Nephron (organoid): ENCODE data around the gene TMEM120B.
"Not testable (repeated sequence)": the region's sequence is repeated elsewhere in the genome, so short reads cannot be mapped to it uniquely, and the experiment has no call there.

Experiments used
- H3K27ac Mint-ChIP-seq, 3 experiments: 2 replicates each; pipeline ENCODE4 v1.8.0; 2020; ENCODE audit warnings: mixed read lengths in 3 of 3, mild to moderate bottlenecking in 2 of 3, moderate library complexity in 1 of 3
- H3K27me3 Mint-ChIP-seq: 2 replicates; pipeline ENCODE4 v1.8.0; 2021; ENCODE audit warnings: low read depth, mild to moderate bottlenecking, moderate library complexity, mixed read lengths
- H3K36me3 Mint-ChIP-seq: 2 replicates; pipeline ENCODE4 v1.8.0; 2020; ENCODE audit warnings: low read depth, mixed read lengths
- H3K4me1 Mint-ChIP-seq: 2 replicates; pipeline ENCODE4 v1.8.0; 2020; ENCODE audit warnings: mixed read lengths
- H3K4me3 Mint-ChIP-seq, 3 experiments: 2 replicates each; pipeline ENCODE4 v1.8.0; 2020; ENCODE audit warnings: mild to moderate bottlenecking in 3 of 3, mixed read lengths in 3 of 3, moderate library complexity in 2 of 3
- H3K9me3 Mint-ChIP-seq: 2 replicates; pipeline ENCODE4 v1.8.0; 2020; ENCODE audit warnings: mixed read lengths
- TF ChIP-seq, protein P1 (sequence below), 3 experiments: fragments of 200-600 bp; sonication (generic); IDR thresholded peaks; one replicate each; pipeline ENCODE4 v1.5.0; 2021; ENCODE audit warnings: antibody characterized with exemption in 3 of 3; ENCODE audit not compliant: unreplicated experiment in 3 of 3

Gene TMEM120B

DNA sequence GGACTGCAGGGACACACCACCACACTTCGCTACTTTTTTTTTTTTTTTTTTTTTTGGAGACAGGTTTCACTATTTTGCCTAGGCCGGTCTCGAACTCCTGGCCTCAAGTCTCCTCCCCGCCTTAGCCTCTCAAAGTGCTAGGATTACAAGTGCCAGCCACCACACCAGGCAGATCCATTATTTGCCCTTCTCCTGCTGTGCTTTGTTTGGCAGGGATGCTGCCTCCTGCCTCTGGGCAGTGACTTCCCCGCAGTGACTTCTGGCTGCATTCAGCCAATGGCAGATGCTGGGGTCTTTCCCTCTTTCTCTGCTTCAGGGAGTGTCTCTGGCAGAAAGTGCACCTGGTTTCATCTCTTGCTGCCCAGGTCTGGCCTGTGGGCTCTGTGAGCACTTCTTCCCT, 36.4 kb upstream of the TMEM120B start:
- TF ChIP-seq, protein P1, sequence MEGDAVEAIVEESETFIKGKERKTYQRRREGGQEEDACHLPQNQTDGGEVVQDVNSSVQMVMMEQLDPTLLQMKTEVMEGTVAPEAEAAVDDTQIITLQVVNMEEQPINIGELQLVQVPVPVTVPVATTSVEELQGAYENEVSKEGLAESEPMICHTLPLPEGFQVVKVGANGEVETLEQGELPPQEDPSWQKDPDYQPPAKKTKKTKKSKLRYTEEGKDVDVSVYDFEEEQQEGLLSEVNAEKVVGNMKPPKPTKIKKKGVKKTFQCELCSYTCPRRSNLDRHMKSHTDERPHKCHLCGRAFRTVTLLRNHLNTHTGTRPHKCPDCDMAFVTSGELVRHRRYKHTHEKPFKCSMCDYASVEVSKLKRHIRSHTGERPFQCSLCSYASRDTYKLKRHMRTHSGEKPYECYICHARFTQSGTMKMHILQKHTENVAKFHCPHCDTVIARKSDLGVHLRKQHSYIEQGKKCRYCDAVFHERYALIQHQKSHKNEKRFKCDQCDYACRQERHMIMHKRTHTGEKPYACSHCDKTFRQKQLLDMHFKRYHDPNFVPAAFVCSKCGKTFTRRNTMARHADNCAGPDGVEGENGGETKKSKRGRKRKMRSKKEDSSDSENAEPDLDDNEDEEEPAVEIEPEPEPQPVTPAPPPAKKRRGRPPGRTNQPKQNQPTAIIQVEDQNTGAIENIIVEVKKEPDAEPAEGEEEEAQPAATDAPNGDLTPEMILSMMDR (IDR thresholded peaks at IDR 0.05; ENCODE audit: unreplicated experiment in 3 of 3): no peak
- Mint-ChIP-seq H3K27me3 (no peaks in the 10 kb centered on the region), H3K9me3 (no peaks in the 10 kb centered on the region), H3K27ac (no peak overlapping the region), H3K4me3 (peak overlapping the region in 1 of 3 experiments; percentile 41), H3K36me3 (no peaks in the 10 kb centered on the region), H3K4me1 (peaks cover 22% of the 10 kb centered on the region)

DNA sequence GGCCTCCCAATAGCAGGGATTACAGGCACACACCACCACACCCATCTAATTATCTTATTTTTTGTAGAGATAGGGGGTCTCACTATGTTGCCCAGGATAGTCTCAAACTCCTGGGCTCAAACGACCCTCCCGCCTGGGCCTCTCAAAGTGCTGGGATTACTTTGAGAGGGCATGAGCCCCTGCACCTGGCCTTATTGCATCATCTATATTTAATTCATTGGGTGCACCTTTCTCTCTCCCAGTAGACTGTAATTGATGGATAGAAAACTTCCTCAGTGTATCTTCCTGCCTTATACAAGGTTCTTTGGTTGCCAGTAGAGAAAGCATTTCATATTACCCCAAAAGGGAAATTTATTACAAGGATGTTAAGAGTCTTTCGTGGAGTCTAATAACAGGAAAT, 34.2 kb upstream of the TMEM120B start:
- TF ChIP-seq, protein P1 (IDR thresholded peaks at IDR 0.05; ENCODE audit: unreplicated experiment in 3 of 3): no peak
- H3K4me1 Mint-ChIP-seq: peaks cover 20% of the 10 kb centered on the region
- H3K36me3 Mint-ChIP-seq: no peaks in the 10 kb centered on the region
- H3K27ac Mint-ChIP-seq: peak overlapping the region in 1 of 3 experiments; percentile 56
- H3K4me3 Mint-ChIP-seq: no peak overlapping the region
- no peaks in the 10 kb centered on the region for H3K9me3 Mint-ChIP-seq
- H3K27me3 Mint-ChIP-seq: no peaks in the 10 kb centered on the region

DNA sequence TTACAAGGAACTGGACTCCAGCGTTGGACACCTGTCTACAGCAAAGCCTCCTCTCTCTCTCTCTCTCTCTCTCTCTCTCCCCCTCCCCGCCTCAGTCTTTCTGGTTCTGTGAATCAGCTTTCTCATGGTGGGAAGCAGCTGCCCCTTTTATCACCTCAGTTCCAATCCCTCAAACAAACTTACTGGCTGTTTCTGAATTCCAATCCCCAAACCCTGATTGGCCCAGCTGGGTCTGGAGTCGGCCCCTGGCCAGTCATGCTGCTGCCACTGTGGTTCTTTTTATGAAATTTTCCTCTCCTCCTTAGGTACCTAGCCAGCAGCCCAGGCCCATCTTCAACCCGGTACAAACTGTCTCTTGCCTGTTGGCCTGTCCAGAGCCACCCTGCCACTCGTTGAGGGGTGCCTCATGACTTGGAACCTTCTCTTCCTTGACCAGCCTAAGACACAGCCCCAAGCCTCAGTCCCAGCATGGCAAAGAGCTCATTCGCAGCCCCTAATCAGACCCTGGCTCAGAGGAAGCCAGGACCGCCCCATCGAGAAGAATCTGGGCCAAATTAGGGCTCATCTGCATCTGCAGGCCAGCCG, 33.7 kb upstream of the TMEM120B start:
- no peaks in the 10 kb centered on the region for H3K9me3 Mint-ChIP-seq
- H3K27me3 Mint-ChIP-seq: no peaks in the 10 kb centered on the region
- H3K27ac Mint-ChIP-seq: peak overlapping the region in 1 of 3 experiments; percentile 56
- TF ChIP-seq, protein P1 (IDR thresholded peaks at IDR 0.05; ENCODE audit: unreplicated experiment in 3 of 3): no peak
- no peaks in the 10 kb centered on the region for H3K36me3 Mint-ChIP-seq
- H3K4me1 Mint-ChIP-seq: peaks cover 15% of the 10 kb centered on the region
- no peak overlapping the region for H3K4me3 Mint-ChIP-seq

DNA sequence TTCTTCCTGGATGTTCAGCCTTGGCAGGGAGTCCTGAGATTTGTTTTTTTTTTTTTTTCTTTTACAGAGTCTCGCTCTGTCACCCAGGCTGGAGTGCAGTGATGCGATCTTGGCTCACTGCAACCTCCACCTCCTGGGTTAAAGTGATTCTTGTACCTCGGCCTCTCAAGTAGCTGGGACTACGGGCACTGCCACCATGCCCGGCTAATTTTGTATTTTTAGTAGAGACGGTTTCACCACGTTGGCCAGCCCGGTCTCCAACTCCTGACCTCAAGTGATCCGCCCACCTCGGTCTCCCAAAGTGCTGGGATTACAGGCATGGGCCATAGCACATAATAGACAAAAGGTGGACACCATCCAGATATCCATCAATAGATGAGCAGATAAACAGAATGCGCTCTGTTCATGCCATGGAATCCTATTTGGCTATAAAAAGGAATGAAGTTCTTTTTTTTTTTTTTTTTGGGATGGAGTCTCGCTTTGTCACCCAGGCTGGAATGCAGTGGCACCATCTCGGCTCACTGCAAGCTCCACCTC, 32.8 kb upstream of the TMEM120B start:
- H3K36me3 Mint-ChIP-seq, H3K27me3 Mint-ChIP-seq, H3K9me3 Mint-ChIP-seq, H3K27ac Mint-ChIP-seq, H3K4me3 Mint-ChIP-seq: not testable (repeated sequence)
- H3K4me1 Mint-ChIP-seq: peaks cover 14% of the 10 kb centered on the region

DNA sequence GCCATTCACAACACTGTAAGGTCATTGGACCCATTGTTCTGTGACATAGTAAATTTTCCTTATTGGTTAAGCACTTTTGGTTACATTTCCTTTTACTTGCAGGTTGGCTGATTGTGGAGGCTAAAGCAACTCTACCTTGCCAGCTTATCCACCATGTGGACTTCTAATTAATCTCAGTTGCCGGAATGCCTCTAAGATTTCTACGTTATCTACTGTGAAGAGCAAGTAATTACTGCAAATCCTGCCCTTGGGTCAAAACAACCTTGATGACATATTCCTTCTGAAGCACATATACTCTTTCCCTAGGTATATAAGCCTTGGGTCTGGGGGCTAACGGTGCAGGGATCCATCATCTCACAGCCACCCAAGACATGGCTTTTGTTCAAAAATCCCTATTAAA, 23.6 kb upstream of the TMEM120B start:
- Mint-ChIP-seq H3K4me1 (peaks cover 11% of the 10 kb centered on the region), H3K27ac (no peak overlapping the region)

DNA sequence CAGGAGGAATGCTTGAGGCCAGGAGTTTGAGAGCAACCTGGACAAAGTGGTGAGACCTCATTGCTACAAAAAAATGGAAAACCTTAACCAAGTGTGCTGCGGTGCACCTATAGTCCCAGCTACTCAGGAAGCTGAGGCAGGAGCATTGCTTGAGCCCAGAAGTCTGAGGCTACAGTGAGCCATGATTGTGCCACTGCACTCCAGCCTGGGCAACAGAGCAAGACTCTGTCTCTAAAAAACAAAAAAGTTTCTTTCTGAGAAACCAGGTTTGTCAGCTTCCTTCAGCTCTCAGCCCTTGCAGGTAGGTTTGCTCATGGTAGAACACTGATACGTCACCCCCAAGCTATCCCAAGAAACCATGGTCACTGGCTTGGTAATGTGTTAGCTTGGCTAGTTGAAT, 23.1 kb upstream of the TMEM120B start:
- H3K27me3 Mint-ChIP-seq: peaks cover 4% of the 10 kb centered on the region
- TF ChIP-seq, protein P1 (IDR thresholded peaks at IDR 0.05; ENCODE audit: unreplicated experiment in 3 of 3): no peak
- H3K4me1 Mint-ChIP-seq: peaks cover 11% of the 10 kb centered on the region
- no peak overlapping the region for H3K27ac Mint-ChIP-seq
- H3K36me3 Mint-ChIP-seq: no peaks in the 10 kb centered on the region
- no peak overlapping the region for H3K4me3 Mint-ChIP-seq
- no peaks in the 10 kb centered on the region for H3K9me3 Mint-ChIP-seq

More for the DNA sequence above, 23.6 kb upstream of the TMEM120B start:
- Mint-ChIP-seq H3K9me3 (no peaks in the 10 kb centered on the region), H3K36me3 (no peaks in the 10 kb centered on the region), H3K4me3 (no peak overlapping the region), H3K27me3 (peaks cover 4% of the 10 kb centered on the region)
- TF ChIP-seq, protein P1 (IDR thresholded peaks at IDR 0.05; ENCODE audit: unreplicated experiment in 3 of 3): no peak

DNA sequence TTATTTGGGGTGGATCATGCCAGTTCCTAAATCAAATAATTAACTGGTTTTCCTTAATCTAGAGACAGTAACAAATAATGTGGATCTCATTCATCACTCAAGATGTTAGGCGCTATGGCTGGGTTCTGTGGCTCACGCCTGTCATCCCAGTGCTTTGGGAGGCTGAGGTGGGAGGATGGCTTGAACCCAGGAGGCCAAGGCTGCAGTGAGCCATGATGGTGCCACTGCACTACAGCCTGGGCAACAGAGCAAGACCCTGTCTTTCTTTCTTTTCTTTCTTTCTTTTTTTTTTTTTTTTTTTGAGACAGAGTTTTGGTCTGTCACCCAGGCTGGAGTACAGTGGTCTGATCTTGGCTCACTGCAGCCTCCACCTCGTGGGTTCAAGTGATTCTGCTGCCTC, 19.8 kb upstream of the TMEM120B start:
- not testable (repeated sequence) for H3K27me3 Mint-ChIP-seq, H3K4me3 Mint-ChIP-seq, H3K27ac Mint-ChIP-seq, H3K9me3 Mint-ChIP-seq, H3K4me1 Mint-ChIP-seq, H3K36me3 Mint-ChIP-seq
